HL-60 (cell line): ENCODE measurements around the gene VAV2.

Source experiments
- CTCF ChIP-seq: IDR thresholded peaks from one replicate; pipeline ENCODE4 v1.5.1; 2011; ENCODE audit warnings: low read length, control low read depth, inconsistent platforms; ENCODE audit not compliant: insufficient read depth
- GABPA ChIP-seq: IDR thresholded peaks from 2 replicates; pipeline ENCODE4 v1.6.1; 2012; ENCODE audit warnings: low read depth
- POLR2AphosphoS5 ChIP-seq: IDR thresholded peaks from 2 replicates; pipeline ENCODE4 v1.6.1; 2012; ENCODE audit warnings: low read depth
- REST ChIP-seq: IDR thresholded peaks from 2 replicates; pipeline ENCODE4 v1.6.1; 2012; ENCODE audit warnings: low read depth; ENCODE audit not compliant: insufficient replicate concordance

- TF ChIP-seq CTCF (no peak), POLR2AphosphoS5 (no peak), REST (no peak), GABPA (no peak)
These were observed 207.2 kb downstream of the VAV2 start for GRCh38 chr9:133784731-133785561.
